Keratinocyte (primary cell): ENCODE data around the gene UFD1. TPM values are rescaled to one million over a fixed set of nuclear protein-coding genes. Genes with fewer than 3 reads are reported as not detected.
"Not testable (repeated sequence)": the region's sequence is repeated elsewhere in the genome, so short reads cannot be mapped to it uniquely, and the experiment has no call there.

Source experiments
- DNase-seq: peaks from one replicate; pipeline ENCODE4 v3.0.0-alpha.2; 2011; ENCODE audit warnings: low read depth, missing footprints, low spot score
- FAIRE-seq: peaks from 2 replicates; lab custom pipeline; 2011; peaks lifted over from hg19 to GRCh38; lab: Jason Lieb, UNC
- H2AFZ ChIP-seq: 2 replicates; pipeline ENCODE4 v1.6.0; 2012; ENCODE audit warnings: low read length, control low read depth, inconsistent platforms; ENCODE audit not compliant: control insufficient read depth
- H3K27ac ChIP-seq: 2 replicates; pipeline ENCODE4 v1.5.1; 2011; ENCODE audit warnings: low read length; ENCODE audit not compliant: control insufficient read depth, insufficient read depth
- H3K27me3 ChIP-seq: 3 replicates; pipeline ENCODE4 v1.6.0; 2011; ENCODE audit warnings: low read length; ENCODE audit not compliant: control insufficient read depth, insufficient read depth; ENCODE audit errors: extremely low read depth
- H3K36me3 ChIP-seq, 2 experiments: 2 replicates in 1 of 2; 3 replicates in 1 of 2; pipeline ENCODE4 v1.5.1; 2011; ENCODE audit warnings: low read length in 2 of 2, mild to moderate bottlenecking in 1 of 2; ENCODE audit not compliant: control insufficient read depth in 2 of 2, insufficient read depth in 2 of 2; ENCODE audit errors: extremely low read depth in 1 of 2
- H3K4me1 ChIP-seq: 3 replicates; pipeline ENCODE4 v1.5.1; 2011; ENCODE audit warnings: low read length; ENCODE audit not compliant: control insufficient read depth, insufficient read depth; ENCODE audit errors: extremely low read depth
- H3K4me2 ChIP-seq: 3 replicates; pipeline ENCODE4 v1.6.0; 2011; ENCODE audit warnings: low read depth, low read length; ENCODE audit not compliant: control insufficient read depth, insufficient read depth; ENCODE audit errors: extremely low read depth
- H3K4me3 ChIP-seq, 3 experiments: fragments of 200-600 bp in 1 of 3; sonication (generic) in 1 of 3; 2 replicates in 2 of 3; 3 replicates in 1 of 3; pipeline ENCODE4 v1.5.1; 2011 to 2016; ENCODE audit warnings: low read length in 3 of 3, mild to moderate bottlenecking in 3 of 3, control low read depth in 2 of 3, inconsistent platforms in 1 of 3, low read depth in 1 of 3, mixed read lengths in 1 of 3, mixed run types in 1 of 3, moderate library complexity in 1 of 3; ENCODE audit not compliant: control insufficient read depth in 2 of 3, insufficient read depth in 2 of 3; ENCODE audit errors: extremely low read depth in 1 of 3
- H3K79me2 ChIP-seq: 2 replicates; pipeline ENCODE4 v1.6.0; 2012; ENCODE audit warnings: low read length; ENCODE audit not compliant: control insufficient read depth, insufficient read depth
- H3K9ac ChIP-seq: 3 replicates; pipeline ENCODE4 v1.6.0; 2011; ENCODE audit warnings: low read length; ENCODE audit not compliant: control insufficient read depth, insufficient read depth; ENCODE audit errors: extremely low read depth
- H3K9me1 ChIP-seq: 3 replicates; pipeline ENCODE4 v1.6.0; 2011; ENCODE audit warnings: low read length; ENCODE audit not compliant: control insufficient read depth, insufficient read depth; ENCODE audit errors: extremely low read depth
- H3K9me3 ChIP-seq: 2 replicates; pipeline ENCODE4 v1.5.1; 2012; ENCODE audit warnings: low read depth, low read length; ENCODE audit not compliant: control insufficient read depth
- H4K20me1 ChIP-seq: 3 replicates; pipeline ENCODE4 v1.6.0; 2011; ENCODE audit warnings: low read length; ENCODE audit not compliant: control insufficient read depth, insufficient read depth; ENCODE audit errors: extremely low read depth
- CTCF ChIP-seq, 3 experiments: IDR thresholded peaks in 1 of 3; conservative IDR thresholded peaks in 1 of 3; optimal IDR thresholded peaks in 1 of 3; 2 replicates in 2 of 3; 3 replicates in 1 of 3; pipeline versions ENCODE3 to v1.5.1; 2011; ENCODE audit warnings: low read length in 3 of 3, mild to moderate bottlenecking in 3 of 3, moderate library complexity in 2 of 3, control low read depth in 1 of 3, inconsistent platforms in 1 of 3; ENCODE audit not compliant: insufficient read depth in 2 of 3; ENCODE audit errors: extremely low read depth in 1 of 3
- EZH2 ChIP-seq: IDR thresholded peaks from one replicate; pipeline ENCODE4 v1.6.1; 2012; ENCODE audit warnings: inconsistent platforms, mild to moderate bottlenecking, low read length, moderate library complexity
- dilution Hi-C: fragments of 300-500 bp; cut with MboI; formaldehyde crosslinking; loops from one replicate; pipeline ENCODE4 v1.7.0; 2020; ENCODE audit warnings: low sequenced_read_pairs; ENCODE audit not compliant: extremely low pct_ligation_motif_present
- polyA plus RNA-seq, 5 experiments: library from polyadenylated mRNA; depleted of rRNA in 3 of 5; stranded (reverse) in 3 of 5; stranded (forward) in 1 of 5; unstranded in 1 of 5; fragments of >200 nt; gene quantifications; 1 replicate in 1 of 5; 2 replicates in 3 of 5; 3 replicates in 1 of 5; pipeline versions ENCODE4 v1.2.1 to v1.2.3, GENCODE V29; 2011 to 2012; ENCODE audit warnings: missing spikeins in 2 of 5, low read depth in 1 of 5, low replicate concordance in 1 of 5

Gene UFD1
- polyA plus RNA-seq, 1 donor (not counting 4 experiments of a cell fraction or from before 2014, with no cell fraction given), result 145 TPM

- H4K20me1 ChIP-seq, result peaks cover 2% of the 10 kb centered on the region
- H3K9me1 ChIP-seq, result no peaks in the 10 kb centered on the region
- no peaks in the 10 kb centered on the region for H3K27me3 ChIP-seq
- no peaks in the 10 kb centered on the region for H3K4me1 ChIP-seq
- H3K27ac ChIP-seq, result no peak overlapping the region
- no peak overlapping the region for H3K4me2 ChIP-seq
- H3K36me3 ChIP-seq, result peaks cover 9 to 11% of the 10 kb centered on the region in 2 experiments
- no peak overlapping the region for H3K4me3 ChIP-seq
- TF ChIP-seq EZH2 (no peak), CTCF (optimal IDR thresholded peaks at IDR 0.05 in 1 of 3, IDR thresholded peaks at IDR 0.05 in 1 of 3, conservative IDR thresholded peaks at IDR 0.05 in 1 of 3; ENCODE audit: extremely low read depth in 1 of 3, insufficient read depth in 2 of 3, low read length in 3 of 3) (no peak)
- DNase-seq, result no peak
- dilution Hi-C loops, result no loop called here
- H3K9me3 ChIP-seq, result no peaks in the 10 kb centered on the region
- no peak for FAIRE-seq
- no peak overlapping the region for H2AFZ ChIP-seq
- H3K9ac ChIP-seq, result no peak overlapping the region
- H3K79me2 ChIP-seq, result peaks cover 35% of the 10 kb centered on the region
These were observed 38.4 kb downstream of the UFD1 start for GRCh38 chr22:19440411-19441195.

GRCh38 chr22:19438298-19438697, 40.7 kb downstream of the UFD1 start:
- Histone ChIP-seq H2AFZ (no peak overlapping the region), H3K4me3 (no peak overlapping the region), H3K9me1 (no peaks in the 10 kb centered on the region), H3K79me2 (peaks cover 14% of the 10 kb centered on the region), H3K36me3 (peaks cover 7 to 15% of the 10 kb centered on the region in 2 experiments), H3K27me3 (no peaks in the 10 kb centered on the region), H3K4me1 (peaks cover 2% of the 10 kb centered on the region), H3K9ac (no peak overlapping the region), H3K4me2 (no peak overlapping the region), H3K9me3 (no peaks in the 10 kb centered on the region), H3K27ac (no peak overlapping the region), H4K20me1 (peaks cover 2% of the 10 kb centered on the region)
- FAIRE-seq (no peak), DNase-seq (no peak)
- dilution Hi-C loops, result no loop called here
- TF ChIP-seq EZH2, result no peak
- no peak for TF ChIP-seq CTCF (optimal IDR thresholded peaks at IDR 0.05 in 1 of 3, IDR thresholded peaks at IDR 0.05 in 1 of 3, conservative IDR thresholded peaks at IDR 0.05 in 1 of 3; ENCODE audit: extremely low read depth in 1 of 3, insufficient read depth in 2 of 3, low read length in 3 of 3)

- H3K9ac ChIP-seq, H3K27ac ChIP-seq, H3K9me3 ChIP-seq, dilution Hi-C loops, H3K79me2 ChIP-seq, H3K27me3 ChIP-seq, H3K4me3 ChIP-seq, H3K4me2 ChIP-seq, FAIRE-seq, H3K9me1 ChIP-seq, H2AFZ ChIP-seq, H3K4me1 ChIP-seq, DNase-seq, H4K20me1 ChIP-seq: not testable (repeated sequence)
- H3K36me3 ChIP-seq, result peaks cover 7 to 15% of the 10 kb centered on the region in 2 experiments
These were observed 42.4 kb downstream of the UFD1 start for GRCh38 chr22:19436444-19437161.
